ENCODE results near the gene AGAP1. TPM values are rescaled to one million over a fixed set of nuclear protein-coding genes. Genes with fewer than 3 reads are reported as not detected.

The AGAP1 gene
- total RNA-seq, 1 donor from 2014 or later, result 20.4 TPM

- H3K27ac ChIP-seq, result no peak overlapping the region
- H3F3A ChIP-seq (ENCODE audit: low read depth), result peaks cover 10% of the 10 kb centered on the region
- H4K20me1 ChIP-seq (ENCODE audit: low read depth), result peaks cover 73% of the 10 kb centered on the region
- H3K4me3 ChIP-seq, result no peak overlapping the region
- TF ChIP-seq EZH2phosphoT487 (IDR thresholded peaks at IDR 0.05), result no peak
- TF ChIP-seq CTCF (IDR thresholded peaks at IDR 0.05), result no peak
- no peak for TF ChIP-seq EZH2 (IDR thresholded peaks at IDR 0.05)
- H3K4me1 ChIP-seq, result peaks cover 8% of the 10 kb centered on the region
- Mint-ChIP-seq H3K27me3 (ENCODE audit: insufficient read depth, low read depth) (no peaks in the 10 kb centered on the region), H3K27ac (no peak overlapping the region), H3K4me1 (peaks cover 49% of the 10 kb centered on the region), H3K9me3 (no peaks in the 10 kb centered on the region), H3K4me3 (no peak overlapping the region), H3K36me3 (peaks cover 3% of the 10 kb centered on the region)
- peaks cover 77% of the 10 kb centered on the region for H3K79me2 ChIP-seq (ENCODE audit: low read depth)
- H3K9ac ChIP-seq, result no peak overlapping the region
- no peak overlapping the region for H3K4me2 ChIP-seq
- H3K27me3 ChIP-seq, result no peaks in the 10 kb centered on the region
- no peak for DNase-seq (ENCODE audit: low spot score)
- no peaks in the 10 kb centered on the region for H3K36me3 ChIP-seq
- no peaks in the 10 kb centered on the region for H3K9me3 ChIP-seq (ENCODE audit: low read depth)
- H2AFZ ChIP-seq (replicated peaks), result no peak overlapping the region
Measured at GRCh38 chr2:235583144-235583543, 89.3 kb downstream of the AGAP1 start.

- H3K27me3 Mint-ChIP-seq (ENCODE audit: insufficient read depth, low read depth), result no peaks in the 10 kb centered on the region
- Histone ChIP-seq H3K9me3 (ENCODE audit: low read depth) (no peaks in the 10 kb centered on the region), H3K4me3 (no peak overlapping the region), H3K79me2 (ENCODE audit: low read depth) (peaks cover 75% of the 10 kb centered on the region), H3K4me1 (peaks cover 2% of the 10 kb centered on the region), H3K27ac (no peak overlapping the region), H2AFZ (replicated peaks) (no peak overlapping the region), H4K20me1 (ENCODE audit: low read depth) (peaks cover 75% of the 10 kb centered on the region), H3F3A (ENCODE audit: low read depth) (peaks cover 2% of the 10 kb centered on the region), H3K36me3 (no peaks in the 10 kb centered on the region), H3K9ac (no peak overlapping the region), H3K4me2 (no peak overlapping the region), H3K27me3 (no peaks in the 10 kb centered on the region)
- H3K9me3 Mint-ChIP-seq, result no peaks in the 10 kb centered on the region
- H3K36me3 Mint-ChIP-seq, result peaks cover 3% of the 10 kb centered on the region
- no peak for DNase-seq (ENCODE audit: low spot score)
- no peak for TF ChIP-seq EZH2phosphoT487 (IDR thresholded peaks at IDR 0.05)
- no peak for TF ChIP-seq EZH2 (IDR thresholded peaks at IDR 0.05)
- no peak for TF ChIP-seq CTCF (IDR thresholded peaks at IDR 0.05)
- no peak overlapping the region for H3K4me3 Mint-ChIP-seq
- H3K27ac Mint-ChIP-seq, result no peak overlapping the region
- peaks cover 52% of the 10 kb centered on the region for H3K4me1 Mint-ChIP-seq
Measured at GRCh38 chr2:235583925-235584637, 90.2 kb downstream of the AGAP1 start.

- Mint-ChIP-seq H3K27ac (no peak overlapping the region), H3K9me3 (no peaks in the 10 kb centered on the region), H3K4me1 (peaks cover 52% of the 10 kb centered on the region)
Measured at GRCh38 chr2:235584638-235585007, 90.8 kb downstream of the AGAP1 start.

More at GRCh38 chr2:235584638-235585007, 90.8 kb downstream of the AGAP1 start:
- no peaks in the 10 kb centered on the region for H3K36me3 ChIP-seq
- no peaks in the 10 kb centered on the region for H3K4me1 ChIP-seq
- no peaks in the 10 kb centered on the region for H3F3A ChIP-seq (ENCODE audit: low read depth)
- H3K4me2 ChIP-seq, result no peak overlapping the region
- H3K4me3 ChIP-seq, result no peak overlapping the region
- peaks cover 75% of the 10 kb centered on the region for H4K20me1 ChIP-seq (ENCODE audit: low read depth)
- no peak for DNase-seq (ENCODE audit: low spot score)
- H3K9me3 ChIP-seq (ENCODE audit: low read depth), result no peaks in the 10 kb centered on the region
- Mint-ChIP-seq H3K27me3 (ENCODE audit: insufficient read depth, low read depth) (no peaks in the 10 kb centered on the region), H3K36me3 (peaks cover 3% of the 10 kb centered on the region), H3K4me3 (no peak overlapping the region)
- H3K27ac ChIP-seq, result no peak overlapping the region
- H2AFZ ChIP-seq (replicated peaks), result no peak overlapping the region
- TF ChIP-seq EZH2phosphoT487 (IDR thresholded peaks at IDR 0.05) (no peak), EZH2 (IDR thresholded peaks at IDR 0.05) (no peak), CTCF (IDR thresholded peaks at IDR 0.05) (no peak)
- peaks cover 70% of the 10 kb centered on the region for H3K79me2 ChIP-seq (ENCODE audit: low read depth)
- H3K9ac ChIP-seq, result no peak overlapping the region
- H3K27me3 ChIP-seq, result no peaks in the 10 kb centered on the region

Data from neural progenitor cell (in vitro differentiated cells).